Measurements from ENCODE around the gene IGF2.
A peak's percentile ranks its signal among the peaks of the same experiment; 100 is the strongest.

The IGF2 gene

GRCh38 chr11:2104524-2105440, 34.4 kb downstream of the IGF2 start:
- no peak for DNase-seq (ENCODE audit: low spot score)
- FAIRE-seq: no peak

GRCh38 chr11:2103668-2104523, 35.3 kb downstream of the IGF2 start:
- no peak for FAIRE-seq
- DNase-seq (ENCODE audit: low spot score): no peak

GRCh38 chr11:2102883-2103213, 36.3 kb downstream of the IGF2 start:
- DNase-seq (ENCODE audit: low spot score): no peak

GRCh38 chr11:2102132-2102882, 36.9 kb downstream of the IGF2 start:
- DNase-seq (ENCODE audit: low spot score) (no peak), FAIRE-seq (no peak)

More at GRCh38 chr11:2102883-2103213, 36.3 kb downstream of the IGF2 start:
- no peak for FAIRE-seq

- DNase-seq (ENCODE audit: low spot score) (no peak), FAIRE-seq (no peak)
These were observed 38.0 kb downstream of the IGF2 start for GRCh38 chr11:2101171-2101675.

GRCh38 chr11:2100361-2101170, 38.6 kb downstream of the IGF2 start:
- FAIRE-seq (no peak), DNase-seq (ENCODE audit: low spot score) (no peak)

- FAIRE-seq (no peak), DNase-seq (ENCODE audit: low spot score) (no peak)
These were observed 39.5 kb downstream of the IGF2 start for GRCh38 chr11:2099516-2100349.

- FAIRE-seq (no peak), DNase-seq (ENCODE audit: low spot score) (no peak)
These were observed 40.3 kb downstream of the IGF2 start for GRCh38 chr11:2098691-2099515.

GRCh38 chr11:2097998-2098690, 41.0 kb downstream of the IGF2 start:
- FAIRE-seq (no peak), DNase-seq (ENCODE audit: low spot score) (no peak)

GRCh38 chr11:2097356-2097997, 41.7 kb downstream of the IGF2 start:
- DNase-seq (ENCODE audit: low spot score) (peak; percentile 61), FAIRE-seq (no peak)

- DNase-seq (ENCODE audit: low spot score) (no peak), FAIRE-seq (no peak)
These were observed 42.3 kb downstream of the IGF2 start for GRCh38 chr11:2096919-2097301.

- FAIRE-seq: no peak
- no peak for DNase-seq (ENCODE audit: low spot score)
These were observed 42.9 kb downstream of the IGF2 start for GRCh38 chr11:2096011-2096918.

GRCh38 chr11:2095542-2095941, 43.6 kb downstream of the IGF2 start:
- DNase-seq (ENCODE audit: low spot score) (no peak), FAIRE-seq (no peak)

GRCh38 chr11:2095198-2095520, 44.0 kb downstream of the IGF2 start:
- no peak for FAIRE-seq
- DNase-seq (ENCODE audit: low spot score): no peak

GRCh38 chr11:2094354-2095197, 44.6 kb downstream of the IGF2 start:
- DNase-seq (ENCODE audit: low spot score) (no peak), FAIRE-seq (no peak)

Measured in RCC 7860 (cell line).